T-helper 9 cell (primary cell): ENCODE data around the gene DOCK10.

Experiments used
- DNase-seq: peaks from one replicate; pipeline ENCODE4 v3.0.0-alpha.2; 2020

DOCK10 gene

GRCh38 chr2:224975761-224976160 is 66.5 kb downstream of the DOCK10 start:
- DNase-seq: no peak

DNA sequence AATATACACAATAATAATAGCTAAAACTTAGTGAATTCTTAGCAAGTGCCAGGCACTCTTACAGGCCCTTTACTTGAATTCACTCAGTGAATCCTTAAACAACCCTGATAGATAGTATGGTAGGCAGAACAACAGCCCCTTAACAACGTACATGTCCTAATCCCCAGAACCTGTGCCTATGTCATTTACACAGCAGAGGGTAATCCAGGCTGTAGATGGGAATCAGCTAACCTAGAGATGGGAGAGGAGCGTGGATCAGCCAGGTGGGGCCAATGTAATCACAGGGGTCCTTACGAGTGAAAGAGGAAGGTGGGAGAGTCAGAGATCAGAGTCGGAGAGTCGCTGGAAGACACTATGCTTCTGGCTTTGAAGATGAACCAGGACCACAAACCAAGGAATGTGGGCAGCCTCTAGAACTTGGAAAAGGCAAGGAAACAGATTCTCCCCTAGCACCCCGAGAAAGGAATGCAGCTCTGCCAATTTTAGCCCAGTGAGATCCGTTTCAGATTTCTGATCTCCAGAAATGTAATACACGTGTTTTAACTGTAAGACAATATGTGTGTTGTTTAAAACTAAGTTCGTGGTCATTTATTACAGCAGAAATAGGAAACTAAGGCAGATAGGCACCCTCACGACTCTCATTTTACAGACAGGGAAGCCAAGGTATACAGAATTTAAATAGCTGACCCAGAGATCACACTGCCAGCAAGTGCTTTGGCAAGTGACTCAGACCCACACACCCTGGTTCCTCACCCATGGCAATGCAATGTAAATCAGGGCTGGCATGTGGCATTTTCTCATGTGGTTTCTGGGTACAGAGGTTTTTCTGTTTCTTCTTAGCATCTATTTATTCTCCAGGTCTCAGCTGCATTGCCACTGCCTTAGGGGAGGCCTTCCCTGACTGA is 68.9 kb downstream of the DOCK10 start:
- DNase-seq: no peak

GRCh38 chr2:224971214-224971613 is 71.1 kb downstream of the DOCK10 start:
- DNase-seq: no peak

DNA sequence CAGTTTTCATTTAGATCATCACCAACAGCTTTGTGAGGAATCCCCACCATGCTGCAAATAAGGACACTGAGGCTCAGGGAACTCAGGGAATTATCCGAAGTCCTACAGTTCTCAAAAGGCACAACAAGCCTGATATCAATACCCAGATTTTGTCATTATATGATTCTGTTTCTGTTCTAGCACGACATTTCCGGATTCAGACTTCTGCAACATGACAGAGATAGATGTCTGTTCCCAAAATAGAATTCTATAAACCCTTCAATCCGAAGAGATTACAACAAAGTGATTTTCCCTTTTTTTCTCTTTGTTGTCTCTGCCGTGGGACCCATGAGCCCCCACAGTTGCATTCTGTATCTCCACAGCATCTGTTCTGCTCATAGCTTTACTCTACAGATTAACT is 72.0 kb downstream of the DOCK10 start:
- no peak for DNase-seq

- no peak for DNase-seq
Measured at GRCh38 chr2:224969633-224970260, 72.5 kb downstream of the DOCK10 start.

DNA sequence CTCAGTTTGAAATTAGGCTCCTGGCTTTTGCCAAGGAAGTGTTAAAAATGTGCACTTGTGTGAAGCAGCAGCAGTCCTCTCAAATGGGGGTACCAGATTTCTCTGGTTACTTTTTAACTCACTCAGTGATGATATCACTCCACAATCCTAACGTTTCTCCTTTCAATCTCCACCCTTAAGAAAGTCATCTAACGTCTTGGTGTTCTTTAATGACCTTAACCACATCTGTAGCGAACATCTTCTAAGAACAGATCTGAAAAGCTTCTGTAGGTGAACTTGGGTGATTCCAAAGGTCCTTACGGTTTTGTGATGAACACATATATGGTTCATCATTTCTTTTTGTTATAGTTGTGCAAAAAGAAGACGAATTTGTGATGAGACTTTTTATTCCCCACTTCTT is 73.2 kb downstream of the DOCK10 start:
- DNase-seq: no peak

DNA sequence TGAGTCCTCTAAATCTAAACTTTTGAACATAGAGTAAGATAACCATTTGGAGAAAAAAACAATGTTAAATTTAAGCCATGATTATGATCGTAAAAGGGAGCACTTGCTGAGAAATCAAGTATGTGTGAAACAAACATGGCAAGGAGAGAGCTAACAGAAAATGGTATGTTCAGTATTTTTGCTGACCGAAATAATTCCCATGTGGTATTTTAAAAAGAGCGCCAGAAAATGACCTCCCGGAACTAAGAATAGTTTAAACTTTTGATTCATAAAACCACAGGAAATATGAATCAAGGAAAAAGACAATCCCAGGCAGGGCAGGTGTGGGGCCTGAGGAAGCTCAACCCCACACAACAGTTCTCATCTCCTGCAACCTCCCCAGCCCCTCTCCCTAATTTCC is 74.2 kb downstream of the DOCK10 start:
- DNase-seq: no peak

- DNase-seq: no peak
Measured at GRCh38 chr2:224966613-224967012, 75.7 kb downstream of the DOCK10 start.

DNA sequence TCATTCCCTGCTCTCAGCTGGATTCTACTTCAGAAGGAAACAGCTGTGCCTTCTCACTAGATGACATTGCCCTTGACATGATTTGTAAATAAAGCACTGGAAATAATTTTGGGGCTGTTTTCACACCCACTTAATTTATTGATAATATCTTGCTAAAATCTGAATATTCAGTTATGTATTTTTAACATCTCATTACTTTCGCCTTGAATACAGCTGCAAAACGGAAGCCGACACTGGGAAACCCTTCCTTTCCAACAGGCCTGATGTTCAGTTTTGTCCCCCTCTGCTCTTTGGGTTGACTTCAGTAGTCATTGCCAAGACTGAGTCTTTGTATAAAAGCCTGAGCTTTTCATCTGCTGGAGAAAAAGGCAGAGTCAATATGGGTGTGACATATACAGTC is 82.7 kb downstream of the DOCK10 start:
- DNase-seq: no peak

GRCh38 chr2:224958873-224959272 is 83.4 kb downstream of the DOCK10 start:
- no peak for DNase-seq

DNA sequence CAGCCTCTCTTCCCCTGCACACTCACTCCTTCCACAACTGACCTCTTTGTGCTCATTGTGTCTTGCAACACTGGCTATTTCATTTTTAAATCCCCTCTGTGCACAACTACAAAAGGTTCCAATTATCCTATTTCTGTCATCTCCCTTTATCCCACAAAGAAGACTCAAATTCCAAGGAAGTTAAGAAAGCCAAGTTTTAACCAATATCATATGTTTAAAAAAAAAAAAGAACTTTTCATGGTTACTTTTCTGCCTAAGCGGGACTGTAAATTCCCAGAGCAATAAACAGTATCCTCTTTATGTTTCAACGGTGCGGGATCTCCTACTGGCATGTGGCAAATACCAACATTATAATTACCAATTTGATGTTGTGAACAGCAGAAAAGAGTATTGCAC is 83.8 kb downstream of the DOCK10 start:
- DNase-seq: no peak

DNA sequence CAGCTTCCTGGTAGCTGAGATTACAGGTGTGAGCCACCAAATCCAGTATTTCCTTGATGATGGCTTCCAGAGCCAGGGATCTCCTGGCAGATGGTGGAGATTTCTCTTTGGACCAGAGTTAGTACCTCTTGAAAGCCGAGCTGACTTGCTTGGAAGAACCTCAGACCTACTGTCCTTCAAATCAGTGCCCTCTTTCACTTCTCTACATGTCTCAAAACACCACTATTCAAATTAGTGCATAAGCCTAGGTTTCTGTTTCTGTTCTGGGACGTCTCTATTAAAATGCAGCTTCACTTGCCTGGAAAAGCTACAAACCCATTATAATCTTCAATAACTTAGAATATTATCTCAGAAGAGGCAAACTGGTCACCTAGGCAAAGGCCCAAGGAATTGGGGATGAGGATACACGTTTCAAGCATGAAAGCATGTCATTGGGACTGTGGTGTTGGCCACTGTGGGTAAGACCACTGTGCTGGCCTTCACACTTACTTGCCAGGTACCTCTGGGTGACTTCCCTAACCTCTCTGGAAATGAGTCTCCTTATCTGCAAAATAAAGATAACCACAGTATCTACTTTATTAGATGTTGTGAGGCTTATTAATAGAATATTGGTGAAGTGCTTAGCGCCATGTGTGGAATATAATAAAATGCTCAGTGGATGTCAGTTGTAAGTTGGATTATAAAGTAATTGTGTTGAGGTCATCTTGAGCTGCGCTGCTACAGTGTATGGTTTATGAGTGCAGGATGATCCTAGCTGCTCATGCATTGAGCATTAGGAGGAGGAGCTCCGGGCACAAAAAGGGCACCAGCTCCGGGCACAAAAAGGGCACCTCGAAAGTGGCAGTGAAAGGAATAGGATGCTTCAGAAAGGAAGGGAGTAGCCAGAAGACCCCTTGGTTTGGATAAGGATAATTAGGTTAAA is 84.5 kb downstream of the DOCK10 start:
- DNase-seq: no peak

DNA sequence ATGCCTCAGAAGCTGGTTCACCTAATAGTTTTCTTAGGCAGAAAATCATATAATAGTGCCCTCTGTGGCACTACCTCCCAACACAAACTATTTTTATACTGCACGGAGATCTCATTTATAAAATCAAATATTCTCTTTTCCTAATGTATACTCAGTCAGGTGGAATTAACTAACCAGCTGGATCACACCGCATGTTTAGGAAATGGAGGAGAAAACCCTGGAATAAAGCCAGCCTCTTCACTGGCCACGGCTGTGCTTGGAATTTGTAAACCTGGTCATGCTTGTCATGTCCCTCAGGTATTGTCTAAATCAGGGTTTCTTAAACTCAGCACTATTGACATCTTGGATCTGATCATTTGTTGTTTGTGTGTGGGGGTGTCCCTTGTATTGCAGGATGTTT is 85.6 kb downstream of the DOCK10 start:
- DNase-seq: no peak

GRCh38 chr2:224954980-224955379 is 87.3 kb downstream of the DOCK10 start:
- no peak for DNase-seq

- DNase-seq: no peak
Measured at GRCh38 chr2:224952936-224953657, 89.2 kb downstream of the DOCK10 start.

GRCh38 chr2:224951723-224952481 is 90.4 kb downstream of the DOCK10 start:
- no peak for DNase-seq

GRCh38 chr2:224948859-224949258 is 93.4 kb downstream of the DOCK10 start:
- DNase-seq: no peak

GRCh38 chr2:224948005-224948404 is 94.3 kb downstream of the DOCK10 start:
- DNase-seq: no peak

- no peak for DNase-seq
Measured at GRCh38 chr2:224947566-224947965, 94.7 kb downstream of the DOCK10 start.

DNA sequence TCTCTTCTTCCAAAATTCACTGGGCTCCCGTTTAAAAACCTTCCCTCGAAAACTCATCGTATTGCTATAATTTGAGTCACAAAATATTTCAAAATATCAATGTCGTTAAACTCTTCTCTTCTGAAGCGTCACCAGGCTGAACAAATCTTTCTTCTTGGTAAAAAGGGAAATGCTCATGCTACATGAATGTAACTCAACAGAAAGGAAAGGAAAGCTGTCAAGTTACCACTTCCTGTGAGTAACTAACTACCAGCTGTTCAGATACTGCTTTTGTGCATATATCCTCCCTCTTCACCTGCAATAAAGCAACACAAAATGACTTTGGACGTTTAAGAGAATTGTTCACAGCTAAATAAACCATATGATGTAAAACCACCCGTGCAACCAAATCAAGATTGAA is 95.4 kb downstream of the DOCK10 start:
- DNase-seq: no peak

GRCh38 chr2:224944707-224945547 is 97.3 kb downstream of the DOCK10 start:
- DNase-seq: no peak
